GM12892 (cell line): ENCODE results near the gene PDE4B.

Experiments used
- POLR2A ChIP-seq: IDR thresholded peaks from 2 replicates; pipeline ENCODE4 v1.6.1; 2011; ENCODE audit warnings: low read depth, low read length, control low read depth
- POLR2AphosphoS5 ChIP-seq: IDR thresholded peaks from 2 replicates; pipeline ENCODE4 v1.6.1; 2011; ENCODE audit warnings: low read depth, low read length, control low read depth
- TAF1 ChIP-seq: IDR thresholded peaks from 2 replicates; pipeline ENCODE4 v1.6.1; 2011; ENCODE audit warnings: low read depth, mild to moderate bottlenecking, control low read depth, low read length, borderline replicate concordance

DNA sequence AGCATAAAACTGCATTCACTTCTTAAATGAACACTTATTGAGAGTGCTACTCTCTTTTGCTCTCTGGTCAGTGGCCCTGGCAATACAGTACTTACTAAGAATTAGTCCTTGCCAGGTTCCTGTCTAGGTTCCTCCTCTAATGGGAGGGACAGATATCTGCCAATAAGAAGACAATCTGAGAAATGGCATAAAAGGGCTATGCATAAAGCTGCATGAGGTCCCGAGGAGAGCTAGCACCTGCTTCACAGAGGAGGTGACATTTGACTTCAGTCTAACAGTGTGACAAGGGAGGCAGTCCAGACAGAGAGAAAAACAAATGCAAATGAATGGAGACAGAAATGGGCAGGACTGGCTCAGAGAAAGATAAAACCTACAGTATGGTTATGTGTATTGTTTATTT lies 384.1 kb downstream of the PDE4B start:
- TF ChIP-seq POLR2A (no peak), TAF1 (no peak), POLR2AphosphoS5 (no peak)
